ENCODE data around the gene ASB5. TPM values are rescaled to one million over a fixed set of nuclear protein-coding genes. Genes with fewer than 3 reads are reported as not detected.
"Not testable (repeated sequence)": the region's sequence is repeated elsewhere in the genome, so short reads cannot be mapped to it uniquely, and the experiment has no call there.

Gene ASB5
- total and polyA plus RNA-seq, 3 experiments from 2014 or later = not detected

GRCh38 chr4:176302283-176303275 lies 33.6 kb upstream of the ASB5 start:
- Mint-ChIP-seq H3K27ac (no peak overlapping the region), H3K4me1 (no peaks in the 10 kb centered on the region), H3K36me3 (no peaks in the 10 kb centered on the region), H3K9me3 (peaks cover 0 to 1% (median 0%) of the 10 kb centered on the region in 5 donors), H3K4me3 (no peak overlapping the region), H3K27me3 (peaks cover 27 to 47% of the 10 kb centered on the region in 2 donors)
- Histone ChIP-seq H3K36me3 (ENCODE audit: insufficient read depth, low read length) (no peaks in the 10 kb centered on the region), H3K27me3 (ENCODE audit: insufficient read depth, low read length, poor library complexity, severe bottlenecking) (peaks cover 5% of the 10 kb centered on the region), H3K4me3 (ENCODE audit: low read length) (no peak overlapping the region), H3K4me1 (ENCODE audit: insufficient read depth, low read length) (no peaks in the 10 kb centered on the region), H3K27ac (ENCODE audit: low read depth, low read length) (no peak overlapping the region), H3K9me3 (ENCODE audit: low read length) (no peaks in the 10 kb centered on the region)
- POLR2A ChIA-PET = no interaction called here
- no peak for DNase-seq
- CTCF ChIA-PET = interaction anchor here (1.3 kb wide), 1 partner anchor 9 kb away, joined by 3 read pairs; no protein-coding TSS in a partner anchor

GRCh38 chr4:176300565-176300964 lies 31.5 kb upstream of the ASB5 start:
- Mint-ChIP-seq H3K27me3 (peaks cover 16 to 35% of the 10 kb centered on the region in 2 donors), H3K4me3 (no peak overlapping the region), H3K36me3 (no peaks in the 10 kb centered on the region), H3K9me3 (peaks cover 0 to 1% (median 0%) of the 10 kb centered on the region in 5 donors), H3K4me1 (no peaks in the 10 kb centered on the region), H3K27ac (no peak overlapping the region)
- no peaks in the 10 kb centered on the region for H3K36me3 ChIP-seq (ENCODE audit: insufficient read depth, low read length)
- H3K27ac ChIP-seq (ENCODE audit: low read depth, low read length) = no peak overlapping the region
- no peak overlapping the region for H3K4me3 ChIP-seq (ENCODE audit: low read length)
- DNase-seq = no peak
- H3K9me3 ChIP-seq (ENCODE audit: low read length) = no peaks in the 10 kb centered on the region
- H3K4me1 ChIP-seq (ENCODE audit: insufficient read depth, low read length) = no peaks in the 10 kb centered on the region
- H3K27me3 ChIP-seq (ENCODE audit: insufficient read depth, low read length, poor library complexity, severe bottlenecking) = peaks cover 5% of the 10 kb centered on the region
- ChIA-PET CTCF (no interaction called here), POLR2A (no interaction called here)

GRCh38 chr4:176300036-176300435 lies 31.0 kb upstream of the ASB5 start:
- H3K36me3 ChIP-seq (ENCODE audit: insufficient read depth, low read length) = no peaks in the 10 kb centered on the region
- ChIA-PET POLR2A (no interaction called here), CTCF (no interaction called here)
- no peaks in the 10 kb centered on the region for H3K4me1 Mint-ChIP-seq
- no peak overlapping the region for H3K4me3 ChIP-seq (ENCODE audit: low read length)
- H3K27ac ChIP-seq (ENCODE audit: low read depth, low read length) = no peak overlapping the region
- DNase-seq = no peak
- H3K4me3 Mint-ChIP-seq = no peak overlapping the region
- H3K27me3 ChIP-seq (ENCODE audit: insufficient read depth, low read length, poor library complexity, severe bottlenecking) = peaks cover 5% of the 10 kb centered on the region
- no peaks in the 10 kb centered on the region for H3K4me1 ChIP-seq (ENCODE audit: insufficient read depth, low read length)
- H3K36me3 Mint-ChIP-seq = no peaks in the 10 kb centered on the region
- no peak overlapping the region for H3K27ac Mint-ChIP-seq
- H3K9me3 Mint-ChIP-seq = peaks cover 0 to 1% (median 0%) of the 10 kb centered on the region in 5 donors
- peaks cover 16 to 31% of the 10 kb centered on the region in 2 donors for H3K27me3 Mint-ChIP-seq
- H3K9me3 ChIP-seq (ENCODE audit: low read length) = no peaks in the 10 kb centered on the region

- Histone ChIP-seq H3K27me3 (ENCODE audit: insufficient read depth, low read length, poor library complexity, severe bottlenecking) (peaks cover 5% of the 10 kb centered on the region), H3K4me3 (ENCODE audit: low read length) (no peak overlapping the region), H3K36me3 (ENCODE audit: insufficient read depth, low read length) (no peaks in the 10 kb centered on the region), H3K4me1 (ENCODE audit: insufficient read depth, low read length) (no peaks in the 10 kb centered on the region), H3K9me3 (ENCODE audit: low read length) (no peaks in the 10 kb centered on the region), H3K27ac (ENCODE audit: low read depth, low read length) (no peak overlapping the region)
- DNase-seq = no peak
- ChIA-PET CTCF (no interaction called here), POLR2A (no interaction called here)
- Mint-ChIP-seq H3K4me1 (no peaks in the 10 kb centered on the region), H3K9me3 (no peaks in the 10 kb centered on the region), H3K27ac (no peak overlapping the region), H3K36me3 (no peaks in the 10 kb centered on the region), H3K4me3 (no peak overlapping the region), H3K27me3 (peaks cover 10 to 20% of the 10 kb centered on the region in 2 donors)
These were observed 29.6 kb upstream of the ASB5 start for GRCh38 chr4:176298664-176299063.

GRCh38 chr4:176295907-176296306 lies 26.9 kb upstream of the ASB5 start:
- POLR2A ChIA-PET; DNase-seq; H3K27ac ChIP-seq (ENCODE audit: low read depth, low read length); H3K4me1 ChIP-seq (ENCODE audit: insufficient read depth, low read length); H3K9me3 ChIP-seq (ENCODE audit: low read length); H3K4me1 Mint-ChIP-seq; H3K9me3 Mint-ChIP-seq; H3K27me3 ChIP-seq (ENCODE audit: insufficient read depth, low read length, poor library complexity, severe bottlenecking); H3K27me3 Mint-ChIP-seq; H3K36me3 Mint-ChIP-seq; CTCF ChIA-PET; H3K4me3 ChIP-seq (ENCODE audit: low read length); H3K4me3 Mint-ChIP-seq; H3K27ac Mint-ChIP-seq; H3K36me3 ChIP-seq (ENCODE audit: insufficient read depth, low read length): not testable (repeated sequence)

GRCh38 chr4:176293660-176294059 lies 24.6 kb upstream of the ASB5 start:
- H3K4me1 ChIP-seq (ENCODE audit: insufficient read depth, low read length) = no peaks in the 10 kb centered on the region

GRCh38 chr4:176292920-176293319 lies 23.9 kb upstream of the ASB5 start:
- no peak overlapping the region for H3K4me3 Mint-ChIP-seq
- H3K27me3 ChIP-seq (ENCODE audit: insufficient read depth, low read length, poor library complexity, severe bottlenecking) = no peaks in the 10 kb centered on the region
- POLR2A ChIA-PET = no interaction called here
- no peak overlapping the region for H3K4me3 ChIP-seq (ENCODE audit: low read length)
- no peaks in the 10 kb centered on the region for H3K9me3 ChIP-seq (ENCODE audit: low read length)
- H3K27ac Mint-ChIP-seq = no peak overlapping the region
- DNase-seq = no peak
- H3K27me3 Mint-ChIP-seq = peaks cover 0 to 4% of the 10 kb centered on the region in 2 donors
- H3K9me3 Mint-ChIP-seq = no peaks in the 10 kb centered on the region
- no peaks in the 10 kb centered on the region for H3K4me1 ChIP-seq (ENCODE audit: insufficient read depth, low read length)
- H3K36me3 ChIP-seq (ENCODE audit: insufficient read depth, low read length) = no peaks in the 10 kb centered on the region
- no peaks in the 10 kb centered on the region for H3K4me1 Mint-ChIP-seq
- CTCF ChIA-PET = no interaction called here
- no peak overlapping the region for H3K27ac ChIP-seq (ENCODE audit: low read depth, low read length)
- no peaks in the 10 kb centered on the region for H3K36me3 Mint-ChIP-seq

More at GRCh38 chr4:176293660-176294059, 24.6 kb upstream of the ASB5 start:
- Histone ChIP-seq H3K9me3 (ENCODE audit: low read length) (no peaks in the 10 kb centered on the region), H3K27me3 (ENCODE audit: insufficient read depth, low read length, poor library complexity, severe bottlenecking) (no peaks in the 10 kb centered on the region), H3K27ac (ENCODE audit: low read depth, low read length) (no peak overlapping the region), H3K4me3 (ENCODE audit: low read length) (no peak overlapping the region), H3K36me3 (ENCODE audit: insufficient read depth, low read length) (no peaks in the 10 kb centered on the region)
- no peak for DNase-seq
- ChIA-PET CTCF (interaction anchor here (1.1 kb wide), 1 partner anchor 9 kb away, joined by 3 read pairs; no protein-coding TSS in a partner anchor), POLR2A (interaction anchor here (1.0 kb wide), 1 partner anchor 27 kb away, joined by 3 read pairs; no protein-coding TSS in a partner anchor)
- Mint-ChIP-seq H3K27me3 (peaks cover 0 to 4% of the 10 kb centered on the region in 2 donors), H3K9me3 (no peaks in the 10 kb centered on the region), H3K36me3 (no peaks in the 10 kb centered on the region), H3K27ac (no peak overlapping the region), H3K4me3 (no peak overlapping the region), H3K4me1 (no peaks in the 10 kb centered on the region)

- CTCF ChIA-PET = no interaction called here
These were observed 22.7 kb upstream of the ASB5 start for GRCh38 chr4:176291748-176292147.

More at GRCh38 chr4:176291748-176292147, 22.7 kb upstream of the ASB5 start:
- H3K4me3 Mint-ChIP-seq = no peak overlapping the region
- Histone ChIP-seq H3K4me1 (ENCODE audit: insufficient read depth, low read length) (no peaks in the 10 kb centered on the region), H3K36me3 (ENCODE audit: insufficient read depth, low read length) (no peaks in the 10 kb centered on the region), H3K4me3 (ENCODE audit: low read length) (no peak overlapping the region), H3K9me3 (ENCODE audit: low read length) (no peaks in the 10 kb centered on the region), H3K27ac (ENCODE audit: low read depth, low read length) (no peak overlapping the region), H3K27me3 (ENCODE audit: insufficient read depth, low read length, poor library complexity, severe bottlenecking) (no peaks in the 10 kb centered on the region)
- no peak for DNase-seq
- no peaks in the 10 kb centered on the region for H3K4me1 Mint-ChIP-seq
- peaks cover 0 to 4% of the 10 kb centered on the region in 2 donors for H3K27me3 Mint-ChIP-seq
- H3K27ac Mint-ChIP-seq = no peak overlapping the region
- H3K9me3 Mint-ChIP-seq = no peaks in the 10 kb centered on the region
- H3K36me3 Mint-ChIP-seq = no peaks in the 10 kb centered on the region
- POLR2A ChIA-PET = no interaction called here

Data from CD8-positive, alpha-beta memory T cell (primary cell).